IPS DF 4.7 (cell line): Measurements from ENCODE around the gene APOD.
"Not testable (repeated sequence)": the region's sequence is repeated elsewhere in the genome, so short reads cannot be mapped to it uniquely, and the experiment has no call there.

Experiments
- DNase-seq: peaks from one replicate; pipeline ENCODE4 v3.0.0-alpha.2; 2013; ENCODE audit warnings: low spot score; ENCODE audit errors: extremely low read depth

The APOD gene

DNA sequence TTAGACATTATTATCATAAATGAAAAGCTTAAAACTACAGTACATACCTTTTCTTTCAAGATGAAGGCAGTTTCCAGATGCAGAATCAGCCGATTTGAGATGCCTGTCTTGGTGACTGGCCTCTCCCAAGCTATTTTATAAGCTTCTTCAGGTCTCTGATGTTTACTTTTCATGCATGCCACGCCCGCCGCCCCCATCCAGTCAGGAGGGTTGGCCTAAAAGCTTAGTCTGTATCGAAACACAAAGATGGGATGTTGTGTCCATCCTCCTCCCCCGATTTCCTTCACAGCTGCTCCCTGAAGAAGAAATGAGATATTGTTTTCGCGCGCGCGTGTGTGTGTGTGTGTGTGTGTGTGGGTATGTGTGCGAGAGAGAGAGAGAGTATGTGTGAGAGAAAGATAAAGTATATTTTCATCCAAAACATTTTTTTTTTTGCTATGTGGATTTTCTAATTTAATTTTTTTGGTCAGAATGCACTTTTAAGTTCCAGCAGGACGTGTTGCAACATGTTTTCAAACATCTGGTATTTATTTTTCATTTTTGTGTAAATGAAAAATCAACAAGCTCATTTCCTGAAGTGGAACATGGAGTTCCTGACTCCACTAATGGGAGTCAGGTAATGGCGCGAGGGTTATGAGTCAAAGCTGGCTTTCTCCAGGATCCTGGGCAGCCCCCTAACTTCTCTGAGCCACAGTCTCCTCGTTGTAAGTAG, at the start of gene APOD:
Gene APOD (minus strand): TSS at position 110 of the 712 bp plus-strand sequence. CDS start 4,479 bp downstream, outside the sequence.
- DNase-seq, result no peak

DNA sequence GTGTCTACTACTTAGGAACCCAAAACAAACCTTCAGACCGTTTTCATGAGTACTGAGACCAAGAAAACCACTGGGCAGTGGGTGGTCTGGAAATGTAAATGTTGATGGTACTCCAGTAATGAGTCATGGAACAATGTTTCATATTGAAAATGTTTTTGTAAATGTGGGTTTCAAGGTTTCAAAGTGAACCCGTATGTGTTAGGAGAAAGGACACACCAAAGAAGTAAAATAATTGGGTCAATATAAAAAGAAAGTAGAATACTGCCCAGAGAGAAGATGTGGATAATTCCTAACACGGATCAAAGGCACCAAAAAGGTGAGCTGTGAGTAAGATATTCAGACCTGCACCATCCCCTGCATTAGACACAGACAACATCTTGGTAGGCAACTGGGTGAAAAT, 49.6 kb upstream of the APOD start:
- not testable (repeated sequence) for DNase-seq

DNA sequence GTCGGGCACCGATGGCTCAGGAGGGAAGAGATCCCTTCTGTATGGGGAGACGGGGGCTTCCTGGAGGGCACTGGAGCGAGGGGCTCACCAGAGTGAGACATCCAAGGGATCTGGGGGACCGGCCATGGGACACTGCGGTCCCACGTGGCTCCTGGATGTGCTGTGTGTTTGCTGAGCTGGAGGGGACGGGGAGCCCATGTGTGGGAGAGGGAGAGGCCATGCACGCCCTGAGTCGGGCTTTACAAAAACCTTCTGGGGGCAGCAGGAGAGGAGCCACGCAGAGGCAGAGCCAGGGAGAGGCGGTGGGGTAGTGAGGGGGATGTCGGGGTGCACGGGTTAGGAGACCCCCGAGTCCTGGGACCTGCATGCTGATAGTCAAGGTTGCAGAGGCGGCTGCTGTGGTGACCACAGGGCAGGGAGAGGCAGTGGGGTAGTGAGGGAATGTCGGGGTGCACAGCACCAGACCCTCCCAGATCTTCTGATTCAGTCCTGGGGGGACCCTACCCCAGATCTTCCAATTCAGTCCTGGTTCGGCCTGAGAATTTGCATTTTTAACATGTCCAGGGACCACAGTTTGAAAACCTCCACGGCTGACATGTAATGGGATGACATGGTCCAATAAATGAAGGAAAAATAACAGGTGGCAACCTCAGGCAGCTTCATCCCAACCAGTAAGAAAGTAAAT, 48.9 kb upstream of the APOD start:
- DNase-seq, result not testable (repeated sequence)

DNA sequence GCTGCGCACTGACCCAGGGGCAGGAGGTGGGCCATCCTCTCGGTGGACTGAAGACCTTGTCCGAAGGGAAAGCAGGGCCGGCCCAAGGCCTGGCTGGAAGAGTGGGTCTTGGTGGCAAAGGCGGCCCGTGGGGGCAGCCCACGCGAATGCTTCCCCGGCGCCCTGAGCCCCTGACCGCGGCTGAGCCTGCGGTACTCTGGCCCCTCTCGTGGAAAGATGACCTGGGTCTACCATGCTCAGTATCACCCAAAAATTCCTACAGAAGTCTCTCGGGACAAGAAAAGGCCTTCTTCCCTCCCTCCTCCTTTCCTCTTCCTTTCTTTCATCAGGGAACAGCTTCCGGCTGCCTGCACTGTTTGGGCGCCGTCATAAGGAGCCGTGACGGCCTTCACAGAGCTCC, 48.3 kb upstream of the APOD start:
- not testable (repeated sequence) for DNase-seq

DNA sequence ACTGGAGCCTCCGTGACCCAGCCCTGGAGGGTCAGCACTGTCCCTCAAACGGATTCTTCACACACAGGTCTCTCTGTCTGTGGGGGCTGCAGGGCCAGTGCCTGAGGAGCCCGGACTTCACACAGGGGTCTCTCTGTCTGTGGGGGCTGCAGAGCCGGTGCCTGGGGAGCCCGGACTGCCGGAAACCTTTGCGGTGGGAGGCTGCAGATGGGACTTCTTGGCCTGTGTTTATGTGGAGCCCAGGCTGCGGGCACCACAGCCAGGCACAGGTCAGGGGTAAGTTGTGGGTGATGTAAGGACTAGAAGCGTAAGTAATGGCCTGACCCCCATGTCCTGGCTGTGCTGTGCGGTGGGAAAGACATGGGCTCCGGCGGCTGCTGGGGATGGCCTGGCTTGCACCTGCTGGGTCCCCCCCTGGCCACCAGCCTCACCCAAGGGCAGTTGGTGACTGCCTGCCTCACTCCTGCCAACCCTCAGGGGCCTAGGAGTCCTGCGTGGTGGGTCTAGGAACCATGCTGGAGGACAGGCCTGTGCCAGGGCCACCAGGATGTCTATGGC, 47.3 kb upstream of the APOD start:
- DNase-seq, result not testable (repeated sequence)

DNA sequence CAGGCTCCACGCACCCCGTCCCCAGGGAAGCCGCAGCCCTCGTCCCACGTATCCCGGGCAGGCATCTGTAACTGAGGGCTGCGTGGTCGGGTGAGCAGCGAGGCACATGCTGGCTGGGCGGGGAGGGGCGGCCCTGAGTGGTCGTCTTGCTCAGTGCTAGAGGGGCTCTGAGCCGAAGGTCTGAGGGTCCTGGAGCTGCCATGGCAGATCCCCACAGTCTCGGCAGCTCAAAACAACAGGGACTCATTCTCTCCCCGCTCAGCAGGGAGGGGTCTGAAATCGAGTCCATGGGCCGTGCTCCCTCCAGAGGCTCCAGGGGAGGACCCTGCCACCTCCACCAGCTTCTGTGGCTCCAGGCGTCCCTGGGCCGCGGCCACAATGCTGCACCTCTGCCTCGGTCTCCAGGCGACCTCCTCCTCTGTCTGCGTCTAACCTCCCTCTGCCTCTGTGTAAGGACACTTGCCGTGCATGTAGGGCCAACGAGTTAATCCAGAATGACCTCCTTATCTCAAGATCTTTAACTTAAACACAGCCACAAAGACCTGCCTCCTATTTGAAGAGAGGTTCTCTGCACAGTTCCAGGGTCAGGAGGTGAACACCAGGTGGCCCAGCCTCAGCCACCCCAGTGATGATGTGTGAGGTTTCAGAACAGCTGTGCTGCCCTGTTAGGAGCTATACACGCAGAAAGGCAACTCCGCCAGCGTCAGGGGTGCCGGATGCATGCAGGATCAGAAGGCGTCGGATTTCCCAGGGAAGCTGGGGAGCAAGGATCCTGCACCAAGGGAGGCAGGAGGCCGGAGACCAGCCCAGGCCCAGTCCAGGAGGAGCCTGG, 46.6 kb upstream of the APOD start:
- not testable (repeated sequence) for DNase-seq

DNA sequence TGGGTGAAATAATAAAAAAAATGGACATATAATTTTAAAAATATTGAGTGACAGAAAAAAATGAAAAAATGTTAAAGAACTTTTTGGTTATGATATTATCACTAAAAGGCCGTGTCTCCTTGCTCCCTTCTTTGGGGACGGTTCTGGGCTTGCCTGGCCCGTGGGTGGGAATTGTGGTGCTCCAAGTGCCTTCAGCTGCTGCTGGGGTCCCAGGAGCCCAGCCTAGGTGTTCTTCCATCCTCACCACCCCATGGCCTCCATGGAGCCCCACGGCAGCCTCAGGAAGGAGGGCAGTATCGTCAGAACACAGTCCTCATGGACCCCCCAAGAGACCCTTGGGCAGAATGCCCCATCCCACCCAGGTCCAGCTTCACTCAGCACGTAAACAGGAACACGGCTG, 45.9 kb upstream of the APOD start:
- DNase-seq, result not testable (repeated sequence)

DNA sequence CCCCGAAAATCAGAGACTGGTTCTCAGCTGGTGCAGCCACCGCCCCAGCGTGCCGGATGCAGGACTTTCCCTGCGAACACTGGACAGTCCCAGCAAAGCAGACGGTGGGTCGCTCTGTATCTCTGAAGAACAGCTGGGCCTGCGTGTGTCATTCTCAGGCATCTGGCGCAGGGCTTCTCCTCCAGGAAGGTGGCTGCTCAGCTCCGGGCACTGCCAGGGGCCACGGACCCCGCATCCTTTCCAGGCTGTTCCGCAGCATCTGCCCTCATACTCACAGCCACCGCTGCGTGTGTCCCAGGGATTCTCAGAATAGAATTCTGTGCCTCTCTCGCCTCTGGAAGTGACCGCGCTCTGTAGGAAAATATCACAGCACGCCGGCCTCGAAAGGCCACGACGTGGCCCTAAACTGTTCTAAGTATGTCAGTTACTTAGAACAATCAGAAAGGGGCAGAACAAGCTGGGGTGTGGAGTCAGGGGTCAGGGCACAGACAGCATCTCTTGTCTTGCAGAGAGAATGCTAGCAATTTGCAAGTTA, 44.7 kb upstream of the APOD start:
- not testable (repeated sequence) for DNase-seq

DNA sequence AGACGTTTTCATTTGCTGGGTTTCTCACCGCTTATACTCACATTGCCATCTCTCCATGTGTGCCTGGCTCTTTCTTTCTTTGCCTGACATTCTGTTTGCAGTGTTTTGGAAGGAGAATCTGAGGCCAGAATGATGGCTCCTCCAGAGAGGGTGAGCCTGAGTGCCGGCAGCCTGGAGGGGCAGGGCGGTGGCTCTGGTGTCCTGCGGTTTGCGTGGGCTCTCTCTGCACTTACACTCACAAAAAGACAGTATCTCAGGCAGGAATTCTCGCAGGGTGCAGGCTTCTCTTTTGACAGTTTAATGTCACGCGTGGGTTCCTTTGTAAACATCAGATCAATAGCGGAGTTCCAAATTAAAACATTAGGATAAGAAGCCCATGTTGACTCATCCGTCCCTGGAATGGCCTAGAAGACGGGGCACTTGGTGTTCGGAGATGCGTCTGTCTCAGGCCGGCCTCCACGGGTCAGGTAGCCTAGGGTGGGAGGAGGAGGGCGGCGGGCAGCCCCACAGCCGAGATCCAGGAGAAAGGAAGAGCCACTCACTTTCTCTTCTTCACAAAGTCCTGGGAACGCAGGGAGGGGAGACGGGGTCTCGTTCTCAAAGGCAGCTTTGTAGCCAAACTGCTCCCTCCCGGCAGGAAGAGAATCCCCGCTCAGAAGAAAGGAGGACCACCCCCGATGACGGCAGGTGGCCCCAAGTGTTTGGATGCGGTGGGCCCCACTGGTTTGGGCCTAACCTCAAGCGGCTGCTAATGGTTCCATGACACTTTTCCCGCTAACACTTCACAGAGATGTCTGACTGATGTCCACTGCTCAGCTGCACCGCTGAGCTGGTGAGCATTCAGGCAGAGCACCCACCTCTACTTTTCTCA, 44.0 kb upstream of the APOD start:
- not testable (repeated sequence) for DNase-seq

DNA sequence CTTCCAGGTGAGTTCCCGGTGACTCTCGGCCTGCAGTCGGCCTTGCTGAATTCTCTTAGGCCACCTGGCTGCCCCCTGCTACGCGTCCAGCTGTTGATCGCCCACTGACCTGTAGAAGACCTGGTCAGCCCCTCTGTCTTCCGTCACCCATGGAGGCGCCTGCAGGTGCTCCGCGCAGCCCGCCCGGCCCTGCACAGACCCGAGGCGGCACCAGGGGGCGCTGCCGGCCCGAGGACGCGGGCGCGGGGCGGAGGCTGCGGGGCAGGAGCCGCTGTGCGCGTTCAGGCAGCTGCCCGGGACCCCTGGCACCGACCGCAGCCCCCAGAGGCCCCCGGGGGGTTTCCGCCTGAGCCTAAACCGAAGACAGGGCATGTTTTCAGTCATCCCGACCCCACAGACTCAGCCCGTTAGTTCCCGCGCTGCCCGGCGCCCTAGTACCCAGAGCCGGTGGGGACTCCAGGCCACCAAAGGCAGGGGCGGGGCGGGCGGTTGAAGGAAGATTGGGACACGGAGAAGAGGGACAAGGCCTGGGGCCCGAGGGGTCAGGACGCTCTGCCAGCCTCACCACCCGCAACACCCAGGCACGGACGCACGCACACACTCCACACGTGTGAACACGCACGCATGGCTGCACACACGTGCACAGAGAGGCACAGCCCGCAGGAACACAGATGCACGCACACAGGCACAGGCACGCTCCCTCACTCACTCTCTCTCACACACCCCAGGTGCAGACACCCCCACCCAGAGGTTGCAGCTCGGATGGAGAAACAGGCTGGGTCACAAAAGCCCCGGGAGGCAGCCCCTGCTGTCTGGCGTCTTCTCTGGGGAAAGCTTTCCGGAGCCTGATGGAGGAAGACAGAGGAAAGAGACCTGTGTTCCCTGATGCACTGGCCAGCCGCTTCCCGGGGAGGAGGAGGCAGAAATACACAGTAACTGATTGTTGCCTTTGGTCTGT, 41.1 kb upstream of the APOD start:
- not testable (repeated sequence) for DNase-seq

DNA sequence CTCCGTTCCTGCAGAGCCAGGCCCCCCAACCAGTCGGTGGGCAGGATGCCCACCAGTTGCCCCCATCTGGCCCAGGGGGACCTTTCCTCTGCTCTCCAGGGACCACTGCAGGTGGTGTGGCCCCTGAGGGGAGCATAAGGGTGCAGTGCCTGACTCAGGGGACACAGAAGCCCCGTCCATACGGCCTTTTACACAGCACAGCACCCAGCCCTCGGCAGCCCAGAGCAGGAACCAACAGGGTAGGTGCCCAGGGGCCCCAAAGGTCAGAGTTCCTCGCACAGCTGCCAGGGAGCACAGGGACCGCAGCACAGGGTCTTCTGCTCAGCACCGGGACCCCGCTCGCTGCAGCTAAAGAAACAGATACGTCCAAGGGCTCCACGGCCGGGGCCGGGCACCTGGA, 40.4 kb upstream of the APOD start:
- not testable (repeated sequence) for DNase-seq

DNA sequence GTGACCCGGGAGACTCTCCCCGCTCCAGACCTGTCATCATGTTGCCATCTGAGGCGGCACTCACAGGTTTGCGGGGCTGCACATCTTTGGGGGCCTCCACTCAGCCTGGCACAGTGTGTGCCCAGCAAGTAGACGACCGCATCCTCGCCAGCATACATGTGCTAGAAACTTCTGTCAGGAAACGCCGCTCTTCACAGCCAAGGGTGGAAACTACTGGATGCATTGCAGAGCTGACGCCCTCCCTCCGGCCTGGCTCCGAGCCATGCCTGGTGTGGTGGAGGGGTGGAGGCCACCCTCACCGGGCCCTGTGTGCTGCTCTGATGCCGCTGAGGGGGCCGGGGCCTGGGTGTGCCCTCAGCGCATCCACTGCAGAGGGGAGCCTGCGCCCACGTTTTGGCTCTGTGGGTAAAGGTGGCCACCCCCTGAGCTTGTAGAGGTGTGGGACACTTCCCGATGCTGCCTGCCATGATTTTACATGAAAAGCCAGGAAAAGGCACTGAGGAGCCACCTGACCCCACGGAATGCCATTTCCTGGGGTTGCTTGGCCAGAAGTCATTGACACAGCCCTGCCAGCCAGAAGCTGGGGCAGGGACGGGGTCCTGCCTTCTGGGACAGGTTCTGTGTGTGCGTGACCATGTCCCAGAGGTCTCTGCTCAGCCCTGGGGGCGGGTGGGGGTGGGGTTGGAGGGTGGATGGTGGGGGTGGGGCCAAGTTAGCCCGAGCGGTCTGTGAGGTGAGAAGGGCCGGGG, 39.7 kb upstream of the APOD start:
- not testable (repeated sequence) for DNase-seq

DNA sequence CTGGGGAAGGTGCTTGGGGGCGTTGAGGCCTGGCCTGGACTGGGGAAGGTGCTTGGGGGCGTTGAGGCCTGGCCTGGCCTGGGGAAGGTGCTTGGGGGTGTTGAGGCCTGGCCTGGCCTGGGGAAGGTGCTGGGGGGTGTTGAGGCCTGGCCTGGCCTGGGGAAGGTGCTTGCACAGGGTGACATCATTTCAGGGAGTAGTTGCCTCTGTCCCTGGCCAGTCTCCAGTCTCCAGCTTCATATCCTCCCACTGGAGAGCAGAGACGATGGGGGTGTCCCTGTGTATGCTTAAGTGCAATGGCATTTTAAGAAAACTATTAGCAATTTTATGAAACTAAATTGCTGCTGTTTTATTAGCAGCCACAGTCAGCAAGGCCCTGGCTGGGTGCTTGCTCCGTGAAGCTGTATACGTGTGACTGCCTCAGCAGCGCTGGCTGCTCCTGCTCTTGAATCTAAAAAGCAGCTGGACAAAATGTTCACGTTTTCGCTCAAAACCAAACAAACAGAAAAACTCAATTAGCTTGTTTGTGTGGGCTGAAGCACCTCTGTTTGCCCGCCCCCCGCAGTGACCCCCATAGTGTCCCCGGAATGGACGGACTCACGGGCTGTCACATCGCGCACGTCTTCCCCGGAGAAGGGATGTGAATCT, 38.9 kb upstream of the APOD start:
- DNase-seq, result not testable (repeated sequence)

DNA sequence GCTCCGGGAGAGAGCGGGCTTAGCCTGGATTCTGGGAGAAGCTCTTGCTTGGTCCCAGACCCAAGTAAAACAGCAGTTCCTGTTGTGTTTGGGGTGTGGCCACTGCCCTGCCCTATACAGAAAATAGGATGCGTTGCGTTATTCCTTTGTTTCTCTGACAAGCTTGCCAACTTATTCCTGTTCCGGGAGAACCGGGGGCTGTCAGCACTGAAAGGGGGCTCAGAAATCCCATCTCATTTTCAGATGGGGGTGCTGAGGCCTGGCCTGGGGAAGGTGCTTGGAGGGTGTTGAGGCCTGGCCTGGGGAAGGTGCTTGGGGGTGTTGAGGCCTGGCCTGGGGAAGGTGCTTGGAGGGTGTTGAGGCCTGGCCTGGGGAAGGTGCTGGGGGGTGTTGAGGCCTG, 38.3 kb upstream of the APOD start:
- not testable (repeated sequence) for DNase-seq

DNA sequence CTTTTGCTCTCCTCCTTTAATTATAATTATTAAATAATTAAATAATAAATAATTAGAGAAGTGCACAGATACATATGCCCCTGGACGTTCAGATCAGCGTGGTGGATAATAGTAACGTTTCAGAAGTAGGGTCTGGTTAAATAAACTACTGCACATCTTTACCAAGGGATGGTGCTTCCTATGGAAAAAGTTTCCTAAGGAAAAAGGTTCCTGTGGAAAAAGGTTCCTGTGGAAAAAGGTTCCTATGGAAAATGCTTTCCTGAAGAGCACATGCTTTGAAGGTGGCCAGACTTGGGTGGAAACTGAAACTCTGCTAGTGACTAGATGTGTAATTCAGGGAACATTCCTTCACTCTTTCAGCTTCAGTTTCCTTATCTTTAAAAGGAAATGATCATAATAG, 37.4 kb upstream of the APOD start:
- not testable (repeated sequence) for DNase-seq

DNA sequence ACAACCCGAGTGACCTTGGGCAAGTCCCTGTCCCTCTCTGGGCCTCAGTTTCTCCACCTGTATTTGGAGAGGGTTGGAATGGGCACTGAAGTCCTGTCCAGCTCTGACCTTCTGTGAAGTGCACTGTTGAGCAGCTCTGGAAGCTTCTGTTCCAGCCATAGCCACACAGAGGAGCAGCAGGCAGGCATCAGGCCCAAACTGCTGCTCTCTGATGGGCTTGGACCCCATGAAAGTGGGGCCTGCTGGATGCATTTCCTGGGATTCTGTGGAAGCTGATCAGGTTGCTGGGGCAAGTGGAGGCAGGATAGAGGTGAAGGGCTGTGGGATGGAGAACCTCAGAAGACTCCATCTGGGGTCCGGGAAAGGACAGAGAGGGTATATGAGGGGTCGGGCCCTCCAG, 36.7 kb upstream of the APOD start:
- DNase-seq, result not testable (repeated sequence)

DNA sequence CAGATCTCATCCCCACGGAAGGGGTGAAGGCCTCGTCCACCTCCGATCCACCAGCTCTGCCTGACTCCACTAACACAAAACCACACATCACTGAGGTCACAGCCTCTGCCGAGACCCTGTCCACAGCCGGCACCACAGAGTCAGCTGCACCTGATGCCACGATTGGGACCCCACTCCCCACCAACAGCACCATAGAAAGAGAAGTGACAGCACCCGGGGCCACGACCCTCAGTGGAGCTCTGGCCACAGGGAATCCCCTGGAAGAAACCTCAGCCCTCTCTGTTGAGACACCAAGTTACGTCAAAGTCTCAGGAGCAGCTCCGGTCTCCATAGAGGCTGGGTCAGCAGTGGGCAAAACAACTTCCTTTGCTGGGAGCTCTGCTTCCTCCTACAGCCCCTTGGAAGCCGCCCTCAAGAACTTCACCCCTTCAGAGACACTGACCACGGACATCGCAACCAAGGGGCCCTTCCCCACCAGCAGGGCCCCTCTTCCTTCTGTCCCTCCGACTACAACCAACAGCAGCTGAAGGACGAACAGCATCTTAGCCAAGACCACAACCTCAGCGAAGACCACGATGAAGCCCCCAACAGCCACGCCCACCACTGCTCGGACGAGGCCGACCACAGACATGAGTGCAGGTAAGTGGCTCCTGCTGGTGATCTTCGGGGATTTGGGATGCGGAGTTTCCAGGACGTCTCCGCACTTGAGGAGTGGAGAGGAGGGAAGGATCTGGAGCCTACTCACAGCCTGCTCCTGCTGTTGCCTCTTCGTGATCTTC, 36.0 kb upstream of the APOD start:
- not testable (repeated sequence) for DNase-seq
